ENCODE data around the gene COX19.

The COX19 gene

DNA sequence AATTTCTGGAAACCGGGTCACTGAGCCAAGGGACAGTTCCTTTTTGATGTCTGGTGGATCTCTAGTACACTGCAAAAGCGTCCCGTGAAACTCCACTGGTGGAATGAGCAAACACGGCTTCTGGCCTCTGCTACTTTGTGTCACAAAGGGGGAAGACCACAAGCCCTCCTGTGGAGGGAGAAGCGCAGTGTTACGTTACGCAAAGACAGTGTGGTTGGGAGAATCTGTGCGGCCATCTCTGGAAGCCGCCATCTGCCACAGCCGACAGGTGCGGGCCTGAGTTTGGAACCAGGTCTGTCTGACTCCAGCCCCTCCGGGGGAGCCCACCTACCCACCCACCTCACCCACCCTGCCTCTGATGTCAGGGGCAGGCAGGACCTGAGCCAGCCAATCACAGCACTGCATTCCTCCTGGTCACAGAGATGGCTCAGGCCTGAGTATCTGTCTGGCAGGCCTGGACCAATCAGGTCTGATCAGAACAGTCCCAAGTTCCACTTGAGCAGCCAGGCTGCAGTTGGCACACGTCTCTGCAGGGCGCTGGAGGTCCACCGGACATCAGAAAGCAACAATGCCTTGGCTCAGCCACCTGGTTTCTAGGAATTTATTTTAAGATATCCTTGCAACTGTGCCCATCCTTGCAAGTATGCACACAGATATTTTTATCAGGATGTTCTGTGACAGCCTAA lies 4.7 kb upstream of the COX19 start:
- in situ Hi-C loops (cut with MboI; ENCODE audit: low sequenced_read_pairs) = no loop called here

DNA sequence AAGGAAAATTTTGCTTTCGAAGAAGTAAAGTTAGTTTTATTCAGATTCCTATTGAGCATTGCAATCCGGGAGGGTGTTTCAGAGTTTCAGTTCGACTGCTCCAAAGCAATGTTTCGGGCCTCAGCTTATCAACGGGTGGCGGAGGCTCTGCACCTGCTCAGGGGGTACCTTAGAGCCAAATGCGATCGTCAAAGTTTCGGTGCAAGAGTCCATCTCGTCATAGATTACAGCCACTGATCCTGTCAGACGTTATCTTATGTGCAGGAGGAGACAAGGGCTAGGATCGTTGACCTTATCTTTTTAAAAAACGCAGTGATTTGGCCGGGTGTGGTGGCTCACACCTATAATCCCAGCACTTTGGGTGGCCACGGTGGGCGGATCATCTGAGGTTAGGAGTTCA lies 3.8 kb upstream of the COX19 start:
- in situ Hi-C loops (cut with MboI; ENCODE audit: low sequenced_read_pairs) = no loop called here

DNA sequence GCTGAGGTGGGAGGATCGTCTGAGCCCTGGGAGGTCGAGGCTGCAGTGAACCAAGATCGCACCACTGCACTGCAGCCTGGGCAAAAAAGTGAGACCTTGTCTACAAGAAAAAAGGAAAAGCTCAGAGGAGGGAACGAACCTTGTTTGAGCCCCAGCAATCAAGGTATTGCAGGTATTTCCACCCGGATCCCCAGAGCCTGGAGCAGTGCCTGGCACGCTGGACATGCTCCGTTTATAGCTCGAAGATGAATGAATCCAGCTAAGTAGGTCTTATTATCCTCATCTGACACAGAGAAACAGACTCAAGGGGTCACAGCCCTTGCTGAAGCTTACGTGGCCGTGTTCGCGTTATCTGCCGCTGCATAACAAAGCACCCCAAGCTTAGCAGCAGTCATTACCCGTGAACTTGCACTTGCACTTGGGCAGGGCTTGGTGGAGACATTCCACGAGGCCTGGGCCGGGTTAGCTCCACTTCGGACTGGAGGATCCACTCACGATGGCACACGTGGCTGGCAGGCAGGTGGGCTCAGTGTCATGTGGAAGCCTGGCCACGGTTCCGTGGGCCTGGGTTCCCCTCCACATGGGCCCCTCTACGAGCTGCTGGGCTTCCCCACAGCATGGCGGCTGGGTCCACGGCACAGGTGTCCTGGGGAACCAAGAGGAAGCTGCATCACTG lies 3.2 kb upstream of the COX19 start:
- in situ Hi-C loops (cut with MboI; ENCODE audit: low sequenced_read_pairs) = no loop called here

DNA sequence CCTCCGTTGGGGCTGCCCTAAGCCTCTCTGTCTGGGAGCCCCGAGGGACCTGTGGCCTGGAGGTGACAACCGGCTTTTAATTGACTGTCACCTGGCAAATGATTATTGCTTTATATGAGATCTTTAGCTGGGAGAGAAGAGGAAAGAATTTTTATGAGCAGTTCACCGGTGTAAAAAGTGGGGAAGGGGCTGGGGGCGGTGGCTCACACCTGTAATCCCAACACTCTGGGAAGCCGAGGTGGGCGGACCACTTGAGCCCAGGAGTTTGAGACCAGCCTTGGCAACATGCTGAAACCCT lies 2.6 kb upstream of the COX19 start:
- in situ Hi-C loops (cut with MboI; ENCODE audit: low sequenced_read_pairs) = no loop called here

GRCh38 chr7:977326-978048 lies 2.1 kb upstream of the COX19 start:
- in situ Hi-C loops (cut with MboI; ENCODE audit: low sequenced_read_pairs) = no loop called here

GRCh38 chr7:976901-977325 lies 1.6 kb upstream of the COX19 start:
- in situ Hi-C loops (cut with MboI; ENCODE audit: low sequenced_read_pairs) = no loop called here

DNA sequence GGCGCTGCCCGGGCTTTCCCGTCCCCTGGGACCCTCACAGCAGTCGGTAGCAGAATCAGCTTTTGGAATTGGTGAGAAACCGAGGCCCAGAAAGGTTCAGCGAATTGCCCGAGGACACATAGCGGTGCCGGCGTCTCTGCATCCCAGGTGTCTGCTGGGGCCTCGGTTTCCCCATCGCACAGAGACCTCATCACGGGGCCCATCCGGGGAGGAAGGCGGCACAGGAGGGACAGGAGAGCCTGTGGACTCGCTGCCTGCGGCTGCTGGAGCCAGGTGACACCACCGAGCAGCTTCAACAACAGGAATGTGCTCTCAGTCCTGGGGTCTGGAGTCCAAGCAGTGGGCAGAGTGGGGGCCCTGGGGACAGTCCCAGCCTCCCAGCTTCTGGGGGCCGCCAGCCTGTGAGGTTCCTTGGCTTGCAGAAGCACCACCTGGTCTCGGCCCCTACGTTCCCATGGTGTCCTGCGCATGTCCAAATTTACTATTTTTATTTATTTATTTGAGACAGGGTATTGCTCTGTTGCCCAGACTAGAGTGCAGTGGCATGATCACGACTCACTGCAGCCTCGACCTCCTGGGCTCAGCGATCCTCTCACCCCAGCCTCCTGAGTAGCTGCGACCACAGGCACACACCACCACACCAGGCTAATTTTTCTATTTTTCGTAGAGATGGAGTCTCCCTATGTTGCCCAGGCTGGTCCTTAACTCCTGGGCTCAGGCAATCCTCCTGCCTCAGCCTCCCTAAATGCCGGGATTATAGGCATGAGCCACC lies 539 bp upstream of the COX19 start:
- in situ Hi-C loops (cut with MboI; ENCODE audit: low sequenced_read_pairs) = no loop called here

GRCh38 chr7:974172-974571 lies 1.2 kb downstream of the COX19 start:
- in situ Hi-C loops (cut with MboI; ENCODE audit: low sequenced_read_pairs) = no loop called here

DNA sequence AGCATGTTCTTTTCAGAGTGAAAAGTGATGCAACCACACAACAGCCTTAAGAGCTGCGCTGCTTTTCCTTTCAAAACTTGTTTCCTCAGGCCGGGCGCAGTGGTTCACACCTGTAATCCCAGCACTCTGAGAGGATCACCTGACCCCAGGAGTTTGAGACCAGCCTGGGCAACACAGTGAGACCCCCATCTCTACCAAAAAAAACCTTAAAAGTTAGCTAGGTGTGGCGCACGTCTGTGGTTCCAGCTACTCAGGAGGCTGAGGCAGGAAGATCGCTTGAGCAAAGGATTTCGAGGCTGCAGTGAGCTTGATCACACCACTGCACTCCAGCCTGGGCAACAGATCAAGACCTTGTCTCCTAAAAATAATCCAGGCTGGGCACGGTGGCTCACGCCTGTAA lies 2.0 kb downstream of the COX19 start:
- in situ Hi-C loops (cut with MboI; ENCODE audit: low sequenced_read_pairs) = no loop called here

GRCh38 chr7:972676-973309 lies 2.6 kb downstream of the COX19 start:
- in situ Hi-C loops (cut with MboI; ENCODE audit: low sequenced_read_pairs) = no loop called here

GRCh38 chr7:972110-972509 lies 3.2 kb downstream of the COX19 start:
- in situ Hi-C loops (cut with MboI; ENCODE audit: low sequenced_read_pairs) = no loop called here

- in situ Hi-C loops (cut with MboI; ENCODE audit: low sequenced_read_pairs) = no loop called here
These were observed 4.6 kb downstream of the COX19 start for GRCh38 chr7:970744-971143.

- in situ Hi-C loops (cut with MboI; ENCODE audit: low sequenced_read_pairs) = no loop called here
These were observed 5.9 kb downstream of the COX19 start for GRCh38 chr7:969403-969802.

- in situ Hi-C loops (cut with MboI; ENCODE audit: low sequenced_read_pairs) = no loop called here
These were observed 6.9 kb downstream of the COX19 start for GRCh38 chr7:968205-969105.

DNA sequence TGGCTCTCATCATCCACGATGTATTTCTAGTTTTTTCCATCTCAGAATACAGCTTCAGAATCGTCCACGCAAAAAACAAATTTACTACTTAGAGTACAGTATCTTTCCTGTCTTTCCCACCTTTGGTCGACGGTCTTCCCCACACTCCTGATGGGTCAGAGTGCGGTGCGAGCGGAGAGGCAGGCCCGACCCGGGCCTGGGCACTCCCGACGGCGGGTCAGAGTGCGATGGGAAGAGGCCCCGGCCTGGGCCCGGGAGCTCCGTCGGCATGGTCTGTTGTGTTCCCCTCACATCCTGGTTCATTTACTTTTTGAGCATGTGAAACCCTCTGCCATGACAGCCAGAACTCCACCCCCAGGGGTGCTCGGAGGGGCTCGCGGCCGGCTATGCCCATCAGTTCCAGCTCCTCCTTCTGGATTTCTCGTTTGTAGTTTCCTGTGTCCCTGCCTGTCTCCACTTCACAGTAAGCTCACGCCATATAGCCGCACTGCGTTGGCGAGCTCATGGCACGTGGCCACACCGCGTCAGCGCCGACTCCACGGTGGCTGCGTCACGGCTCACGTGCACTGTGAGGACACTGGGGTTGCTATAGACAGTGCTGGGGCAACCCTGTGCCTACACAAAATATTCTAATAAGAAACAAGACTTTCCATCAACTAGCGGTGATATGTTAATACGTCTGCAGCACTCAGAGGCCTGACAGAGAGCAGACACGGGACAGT lies 7.8 kb downstream of the COX19 start:
- in situ Hi-C loops (cut with MboI; ENCODE audit: low sequenced_read_pairs) = no loop called here

GRCh38 chr7:966291-967069 lies 8.9 kb downstream of the COX19 start:
- in situ Hi-C loops (cut with MboI; ENCODE audit: low sequenced_read_pairs) = no loop called here

GRCh38 chr7:964401-965231 lies 10.7 kb downstream of the COX19 start:
- in situ Hi-C loops (cut with MboI; ENCODE audit: low sequenced_read_pairs) = no loop called here

Data from HL-60/S4 (cell line).